Thoracic aorta (tissue), 2 donors: ENCODE measurements around the gene HOMEZ. TPM values are rescaled to one million over a fixed set of nuclear protein-coding genes. Genes with fewer than 3 reads are reported as not detected.
A peak's percentile ranks its signal among the peaks of the same experiment; 100 is the strongest.

Source experiments
- ATAC-seq: fragments of 150-250 bp; one replicate; pipeline ENCODE4 v1.8.0; 2017; ENCODE audit warnings: low read depth; ENCODE audit not compliant: insufficient number of reproducible peaks, low FRiP score
- DNase-seq: peaks from one replicate; pipeline ENCODE4 v3.0.0-alpha.2; 2020; ENCODE audit warnings: low spot score
- H3K27ac ChIP-seq, 2 donors: fragments of 200-600 bp; sonication (generic); 1 replicate in 1 of 2; 2 replicates in 1 of 2; pipeline ENCODE4 v1.5.1; 2016; ENCODE audit warnings: mild to moderate bottlenecking in 2 of 2, moderate library complexity in 2 of 2
- H3K27me3 ChIP-seq: fragments of 200-600 bp; sonication (generic); replicated peaks from 2 replicates; pipeline ENCODE4 v1.6.0; 2016; ENCODE audit warnings: mild to moderate bottlenecking; ENCODE audit not compliant: insufficient read depth
- H3K36me3 ChIP-seq: fragments of 200-600 bp; sonication (generic); one replicate; pipeline ENCODE4 v1.5.1; 2016
- H3K4me1 ChIP-seq, 2 donors: fragments of 200-600 bp; sonication (generic); 1 replicate in 1 of 2; 2 replicates in 1 of 2; pipeline versions ENCODE4 v1.5.1 to v1.6.0; 2016; ENCODE audit warnings: low read depth in 2 of 2, mild to moderate bottlenecking in 1 of 2; ENCODE audit not compliant: control insufficient read depth in 1 of 2
- H3K4me3 ChIP-seq: fragments of 200-600 bp; sonication (generic); 2 replicates; pipeline ENCODE4 v1.5.1; 2016; ENCODE audit warnings: mild to moderate bottlenecking
- H3K9me3 ChIP-seq: fragments of 200-600 bp; sonication (generic); 2 replicates; pipeline ENCODE4 v1.5.1; 2016
- CTCF ChIP-seq: fragments of 200-600 bp; sonication (generic); IDR thresholded peaks from one replicate; pipeline ENCODE4 v1.5.1; 2019; ENCODE audit warnings: antibody characterized with exemption
- total RNA-seq, 2 donors: library from RNA; depleted of rRNA; stranded (reverse); fragments of >200 nt; gene quantifications; one replicate each; pipeline versions ENCODE4 v1.1.0 to v1.2.3, GENCODE V29; 2016

The HOMEZ gene
- total RNA-seq, 2 donors from 2014 or later = 4.6 to 6.2 TPM

- Histone ChIP-seq H3K4me1 (peaks cover 5 to 29% of the 10 kb centered on the region in 2 donors), H3K9me3 (no peaks in the 10 kb centered on the region), H3K27ac (no peak overlapping the region), H3K27me3 (no peaks in the 10 kb centered on the region), H3K36me3 (no peaks in the 10 kb centered on the region), H3K4me3 (no peak overlapping the region)
- no peak for DNase-seq
- ATAC-seq = no peak
- TF ChIP-seq CTCF = no peak
Measured at GRCh38 chr14:23296012-23296777, 10.3 kb upstream of the HOMEZ start.

GRCh38 chr14:23294734-23295561 is 9.0 kb upstream of the HOMEZ start:
- DNase-seq = no peak

GRCh38 chr14:23286902-23287479 is 1.1 kb upstream of the HOMEZ start:
- H3K27ac ChIP-seq = peak overlapping the region; percentile 95 to 97
- no peaks in the 10 kb centered on the region for H3K36me3 ChIP-seq
- ATAC-seq = no peak
- no peaks in the 10 kb centered on the region for H3K9me3 ChIP-seq
- peaks cover 6 to 20% of the 10 kb centered on the region in 2 donors for H3K4me1 ChIP-seq
- H3K4me3 ChIP-seq = peak overlapping the region; percentile 94
- H3K27me3 ChIP-seq = no peaks in the 10 kb centered on the region
- no peak for TF ChIP-seq CTCF
- DNase-seq = no peak

More at GRCh38 chr14:23294734-23295561, 9.0 kb upstream of the HOMEZ start:
- H3K27ac ChIP-seq = no peak overlapping the region
- H3K9me3 ChIP-seq = no peaks in the 10 kb centered on the region
- TF ChIP-seq CTCF = peak; percentile 86
- peak; percentile 54 for ATAC-seq
- H3K4me3 ChIP-seq = peak overlapping the region; percentile 12
- H3K27me3 ChIP-seq = no peaks in the 10 kb centered on the region
- H3K4me1 ChIP-seq = peaks cover 2 to 22% of the 10 kb centered on the region in 2 donors
- H3K36me3 ChIP-seq = no peaks in the 10 kb centered on the region

- Histone ChIP-seq H3K27me3 (no peaks in the 10 kb centered on the region), H3K9me3 (no peaks in the 10 kb centered on the region), H3K27ac (peak overlapping the region; percentile 88 to 97), H3K36me3 (no peaks in the 10 kb centered on the region), H3K4me1 (peaks cover 6 to 20% of the 10 kb centered on the region in 2 donors), H3K4me3 (peak overlapping the region; percentile 94)
- DNase-seq (no peak), ATAC-seq (peak; percentile 5)
- TF ChIP-seq CTCF = no peak
Measured at GRCh38 chr14:23285530-23286019, 357 bp downstream of the HOMEZ start.
